ENCODE results near the gene ARHGAP45. TPM values are rescaled to one million over a fixed set of nuclear protein-coding genes. Genes with fewer than 3 reads are reported as not detected.
A peak's percentile ranks its signal among the peaks of the same experiment; 100 is the strongest.

The ARHGAP45 gene
- total RNA-seq, 3 donors from 2014 or later (not counting 1 experiment from before 2014, with no cell fraction given): 535 to 601 (median 560) TPM

DNA sequence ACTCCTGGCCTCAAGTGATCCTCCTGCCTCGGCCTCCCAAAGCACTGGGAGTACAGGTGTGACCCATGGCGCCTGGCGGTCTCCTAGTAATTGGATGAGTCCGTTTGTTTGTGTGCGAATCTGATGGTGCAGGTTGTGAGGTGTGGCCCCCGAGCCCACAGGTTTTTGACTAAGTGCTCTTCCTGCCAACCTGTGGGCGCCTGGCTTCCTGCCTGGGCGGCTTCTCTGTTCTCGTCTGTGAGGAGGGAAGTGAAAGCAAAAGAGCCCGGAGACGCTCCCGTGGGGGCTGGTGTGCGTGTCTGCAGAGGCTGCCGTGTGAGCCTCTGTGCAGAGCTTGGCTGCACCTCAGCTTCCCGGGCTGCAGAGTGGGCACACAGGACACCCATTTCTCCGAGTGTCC lies 10.0 kb downstream of the ARHGAP45 start:
- peak; percentile 83 to 88 (median 84) for ATAC-seq
- WGBS (ENCODE audit: insufficient coverage): under 1% methylated on average over 16 of the region's 16 CpGs
- intact Hi-C loops (cut with micrococcal nuclease): loop anchor here (1.0 to 2.0 kb wide), 3 partner anchors 10 to 16 kb away; partner anchors contain the start of gene ARHGAP45

GRCh38 chr19:1079566-1080111 lies 12.7 kb downstream of the ARHGAP45 start:
- peaks cover 7% of the 10 kb centered on the region for H3K36me3 Mint-ChIP-seq
- intact Hi-C loops (cut with micrococcal nuclease): no loop called here
- no peak overlapping the region for H3K4me3 Mint-ChIP-seq
- H3K27me3 Mint-ChIP-seq (ENCODE audit: low read depth in 2 of 2): no peaks in the 10 kb centered on the region
- TF ChIP-seq, protein P1, sequence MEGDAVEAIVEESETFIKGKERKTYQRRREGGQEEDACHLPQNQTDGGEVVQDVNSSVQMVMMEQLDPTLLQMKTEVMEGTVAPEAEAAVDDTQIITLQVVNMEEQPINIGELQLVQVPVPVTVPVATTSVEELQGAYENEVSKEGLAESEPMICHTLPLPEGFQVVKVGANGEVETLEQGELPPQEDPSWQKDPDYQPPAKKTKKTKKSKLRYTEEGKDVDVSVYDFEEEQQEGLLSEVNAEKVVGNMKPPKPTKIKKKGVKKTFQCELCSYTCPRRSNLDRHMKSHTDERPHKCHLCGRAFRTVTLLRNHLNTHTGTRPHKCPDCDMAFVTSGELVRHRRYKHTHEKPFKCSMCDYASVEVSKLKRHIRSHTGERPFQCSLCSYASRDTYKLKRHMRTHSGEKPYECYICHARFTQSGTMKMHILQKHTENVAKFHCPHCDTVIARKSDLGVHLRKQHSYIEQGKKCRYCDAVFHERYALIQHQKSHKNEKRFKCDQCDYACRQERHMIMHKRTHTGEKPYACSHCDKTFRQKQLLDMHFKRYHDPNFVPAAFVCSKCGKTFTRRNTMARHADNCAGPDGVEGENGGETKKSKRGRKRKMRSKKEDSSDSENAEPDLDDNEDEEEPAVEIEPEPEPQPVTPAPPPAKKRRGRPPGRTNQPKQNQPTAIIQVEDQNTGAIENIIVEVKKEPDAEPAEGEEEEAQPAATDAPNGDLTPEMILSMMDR (IDR thresholded peaks at IDR 0.05): no peak
- peaks cover 16 to 19% of the 10 kb centered on the region in 2 donors for H3K4me1 Mint-ChIP-seq
- 82% methylated on average over 45 of the region's 45 CpGs for WGBS (ENCODE audit: insufficient coverage)
- peak in 1 of 2 donors; percentile 74 for DNase-seq
- peak overlapping the region; percentile 49 for H3K27ac ChIP-seq (ENCODE audit: low read length)
- no peak overlapping the region for H3K4me3 ChIP-seq (ENCODE audit: low read length)
- H3K27me3 ChIP-seq (ENCODE audit: control insufficient read depth, insufficient read depth, low read length): no peaks in the 10 kb centered on the region
- H3K9me3 Mint-ChIP-seq: no peaks in the 10 kb centered on the region
- H3K9me3 ChIP-seq (ENCODE audit: control insufficient read depth, insufficient read depth, low read length): no peaks in the 10 kb centered on the region
- H3K27ac Mint-ChIP-seq: peak overlapping the region in 1 of 2 donors; percentile 38
- peaks cover 76% of the 10 kb centered on the region for H3K4me1 ChIP-seq (ENCODE audit: control insufficient read depth, insufficient read depth, low read length)
- peaks cover 79% of the 10 kb centered on the region for H3K36me3 ChIP-seq (ENCODE audit: control insufficient read depth, insufficient read depth, low read length)
- ATAC-seq: no peak

More for the DNA sequence above, 10.0 kb downstream of the ARHGAP45 start:
- peak overlapping the region; percentile 93 to 95 for H3K27ac Mint-ChIP-seq
- DNase-seq: peak; percentile 80 to 97
- peaks cover 7% of the 10 kb centered on the region for H3K36me3 Mint-ChIP-seq
- Histone ChIP-seq H3K4me1 (ENCODE audit: control insufficient read depth, insufficient read depth, low read length) (peaks cover 98% of the 10 kb centered on the region), H3K36me3 (ENCODE audit: control insufficient read depth, insufficient read depth, low read length) (peaks cover 79% of the 10 kb centered on the region), H3K27me3 (ENCODE audit: control insufficient read depth, insufficient read depth, low read length) (no peaks in the 10 kb centered on the region), H3K9me3 (ENCODE audit: control insufficient read depth, insufficient read depth, low read length) (no peaks in the 10 kb centered on the region), H3K27ac (ENCODE audit: low read length) (peak overlapping the region; percentile 94), H3K4me3 (ENCODE audit: low read length) (peak overlapping the region; percentile 5)
- H3K4me3 Mint-ChIP-seq: peak overlapping the region; percentile 74
- peaks cover 26 to 38% of the 10 kb centered on the region in 2 donors for H3K4me1 Mint-ChIP-seq
- H3K9me3 Mint-ChIP-seq: no peaks in the 10 kb centered on the region
- no peaks in the 10 kb centered on the region for H3K27me3 Mint-ChIP-seq (ENCODE audit: low read depth in 2 of 2)
- TF ChIP-seq, protein P1 (IDR thresholded peaks at IDR 0.05): no peak

DNA sequence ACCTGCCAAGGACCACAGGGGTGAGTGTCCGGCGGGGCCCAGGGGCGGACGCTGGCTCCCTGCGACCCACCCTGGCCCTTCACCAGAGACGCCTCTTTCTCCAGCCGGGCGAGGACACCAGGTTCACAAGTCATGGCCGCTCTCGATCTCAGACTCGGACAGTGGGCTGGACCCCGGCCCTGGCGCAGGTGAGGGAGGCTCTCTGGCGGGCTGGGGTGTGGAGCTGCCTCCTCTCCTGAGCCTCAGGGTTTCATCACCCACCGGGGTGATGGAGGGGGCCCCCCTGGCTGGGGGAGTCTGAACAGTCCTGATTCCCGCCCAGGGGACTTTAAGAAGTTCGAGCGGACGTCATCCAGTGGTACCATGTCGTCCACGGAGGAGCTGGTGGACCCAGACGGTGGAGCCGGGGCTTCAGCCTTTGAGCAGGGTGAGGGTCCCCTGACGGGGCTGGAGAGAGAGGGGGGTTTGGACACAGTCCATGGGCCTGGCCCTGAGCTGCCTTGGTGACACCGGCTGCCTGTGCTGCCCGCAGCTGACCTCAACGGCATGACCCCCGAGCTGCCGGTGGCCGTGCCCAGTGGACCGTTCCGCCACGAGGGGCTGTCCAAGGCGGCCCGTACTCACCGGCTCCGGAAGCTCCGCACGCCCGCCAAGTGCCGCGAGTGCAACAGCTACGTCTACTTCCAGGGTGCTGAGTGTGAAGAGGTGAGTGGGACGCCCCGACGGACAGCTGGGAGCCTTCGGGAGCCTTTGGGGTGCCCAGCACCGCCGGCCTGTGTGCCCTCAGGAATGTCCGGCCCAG lies 13.6 kb downstream of the ARHGAP45 start:
- Mint-ChIP-seq H3K4me3 (no peak overlapping the region), H3K27me3 (ENCODE audit: low read depth in 2 of 2) (no peaks in the 10 kb centered on the region), H3K4me1 (peaks cover 18 to 25% of the 10 kb centered on the region in 2 donors), H3K36me3 (peaks cover 5% of the 10 kb centered on the region), H3K9me3 (no peaks in the 10 kb centered on the region), H3K27ac (peak overlapping the region in 1 of 2 donors; percentile 57)
- peak in 1 of 2 donors; percentile 38 for DNase-seq
- Histone ChIP-seq H3K9me3 (ENCODE audit: control insufficient read depth, insufficient read depth, low read length) (no peaks in the 10 kb centered on the region), H3K36me3 (ENCODE audit: control insufficient read depth, insufficient read depth, low read length) (peaks cover 80% of the 10 kb centered on the region), H3K4me1 (ENCODE audit: control insufficient read depth, insufficient read depth, low read length) (peaks cover 72% of the 10 kb centered on the region), H3K27me3 (ENCODE audit: control insufficient read depth, insufficient read depth, low read length) (no peaks in the 10 kb centered on the region), H3K27ac (ENCODE audit: low read length) (no peak overlapping the region), H3K4me3 (ENCODE audit: low read length) (no peak overlapping the region)
- TF ChIP-seq, protein P1 (IDR thresholded peaks at IDR 0.05): no peak
- 96% methylated on average over 50 of the region's 50 CpGs for WGBS (ENCODE audit: insufficient coverage)
- no peak for ATAC-seq
- intact Hi-C loops (cut with micrococcal nuclease): no loop called here
